Measurements from ENCODE around the gene SVIL.

The SVIL gene

GRCh38 chr10:29479981-29480954, 154.5 kb downstream of the SVIL start:
- TF ChIP-seq CTCF (conservative IDR thresholded peaks at IDR 0.05), result no peak
- TF ChIP-seq ZFX (IDR thresholded peaks at IDR 0.05), result no peak
- H3K27ac ChIP-seq, result no peak overlapping the region

- no peak overlapping the region for H3K27ac ChIP-seq
- no peak for TF ChIP-seq CTCF (conservative IDR thresholded peaks at IDR 0.05)
- TF ChIP-seq ZFX (IDR thresholded peaks at IDR 0.05), result no peak
Observed at GRCh38 chr10:29479081-29479925, 155.5 kb downstream of the SVIL start.

- no peak overlapping the region for H3K27ac ChIP-seq
- no peak for TF ChIP-seq CTCF (conservative IDR thresholded peaks at IDR 0.05)
- no peak for TF ChIP-seq ZFX (IDR thresholded peaks at IDR 0.05)
Observed at GRCh38 chr10:29473406-29474100, 161.2 kb downstream of the SVIL start.

GRCh38 chr10:29473087-29473356, 161.7 kb downstream of the SVIL start:
- TF ChIP-seq ZFX (IDR thresholded peaks at IDR 0.05) (no peak), CTCF (conservative IDR thresholded peaks at IDR 0.05) (no peak)
- H3K27ac ChIP-seq, result no peak overlapping the region

GRCh38 chr10:29472301-29473086, 162.3 kb downstream of the SVIL start:
- no peak overlapping the region for H3K27ac ChIP-seq
- TF ChIP-seq CTCF (conservative IDR thresholded peaks at IDR 0.05) (no peak), ZFX (IDR thresholded peaks at IDR 0.05) (no peak)

GRCh38 chr10:29471544-29471859, 163.3 kb downstream of the SVIL start:
- no peak overlapping the region for H3K27ac ChIP-seq

More at GRCh38 chr10:29471544-29471859, 163.3 kb downstream of the SVIL start:
- TF ChIP-seq CTCF (conservative IDR thresholded peaks at IDR 0.05), result no peak
- TF ChIP-seq ZFX (IDR thresholded peaks at IDR 0.05), result no peak

Measured in C4-2B (cell line).